GM10248 (cell line): ENCODE results near the gene NKAIN4.

Source experiments
- CTCF ChIA-PET: fragments of 300-600 bp; sonication (Branson Sonifier 250); formaldehyde crosslinking; extraction: SDS; loops from one replicate; lab custom pipeline; 2021; ENCODE audit warnings: antibody characterized with exemption; lab: Yijun Ruan, JAX
- POLR2A ChIA-PET: fragments of 350-650 bp; sonication (Branson Sonifier 250); formaldehyde crosslinking; extraction: SDS; loops from one replicate; lab custom pipeline; 2020; ENCODE audit warnings: antibody characterized with exemption; lab: Yijun Ruan, JAX
- DNase-seq: peaks from one replicate; pipeline ENCODE4 v3.0.0; 2012; ENCODE audit errors: extremely low spot score
- CTCF ChIP-seq: IDR thresholded peaks from 2 replicates; pipeline ENCODE4 v1.5.1; 2012; ENCODE audit warnings: mild to moderate bottlenecking, low read depth; ENCODE audit errors: extremely low read depth, missing control alignments, control extremely low read depth

Gene NKAIN4

GRCh38 chr20:63293456-63293855 is 39.2 kb upstream of the NKAIN4 start:
- no peak for DNase-seq
- no peak for TF ChIP-seq CTCF
- ChIA-PET POLR2A (interaction anchor here (0.6 kb wide), 1 partner anchor 668 kb away, joined by 3 read pairs; no protein-coding TSS in a partner anchor), CTCF (no interaction called here)

GRCh38 chr20:63292904-63293303 is 38.6 kb upstream of the NKAIN4 start, which contains the start of gene COL20A1:
Gene COL20A1, plus strand, starts transcription at chr20:63293186. Its CDS starts 1,922 bp downstream, at chr20:63295108.
- no peak for DNase-seq
- ChIA-PET CTCF (interaction anchor here (0.9 kb wide), 1 partner anchor 69 kb away, joined by 3 read pairs; no protein-coding TSS in a partner anchor), POLR2A (no interaction called here)
- no peak for TF ChIP-seq CTCF

- POLR2A ChIA-PET = no interaction called here
Measured at GRCh38 chr20:63292292-63292701, 38.0 kb upstream of the NKAIN4 start.

GRCh38 chr20:63291811-63292210 is 37.5 kb upstream of the NKAIN4 start:
- CTCF ChIA-PET = interaction anchor here (0.7 to 2.1 kb wide), 5 partner anchors 15 to 68 kb away, joined by 3 to 9 read pairs (median 3); partner anchors contain the start of gene NKAIN4
- no peak for TF ChIP-seq CTCF
- POLR2A ChIA-PET = no interaction called here
- DNase-seq = no peak

More at GRCh38 chr20:63292292-63292701, 38.0 kb upstream of the NKAIN4 start:
- CTCF ChIA-PET = interaction anchor here (0.9 to 1.0 kb wide), 2 partner anchors 15 to 69 kb away, joined by 3 read pairs; no protein-coding TSS in a partner anchor
- no peak for DNase-seq
- TF ChIP-seq CTCF = no peak

GRCh38 chr20:63290677-63291472 is 36.6 kb upstream of the NKAIN4 start:
- TF ChIP-seq CTCF = peak; percentile 54
- CTCF ChIA-PET = interaction anchor here (1.0 to 2.1 kb wide), 7 partner anchors 9 to 235 kb away, joined by 3 to 9 read pairs (median 4); partner anchors contain the start of gene ARFGAP1
- POLR2A ChIA-PET = no interaction called here
- peak; percentile 86 for DNase-seq

GRCh38 chr20:63290136-63290676 is 35.9 kb upstream of the NKAIN4 start:
- DNase-seq = no peak
- TF ChIP-seq CTCF = no peak
- ChIA-PET CTCF (interaction anchor here (1.0 to 2.1 kb wide), 5 partner anchors 9 to 234 kb away, joined by 3 to 9 read pairs (median 4); partner anchors contain the start of gene ARFGAP1), POLR2A (no interaction called here)
